Skin of body (tissue), 2 donors: ENCODE results near the gene ZNF774. TPM values are rescaled to one million over a fixed set of nuclear protein-coding genes. Genes with fewer than 3 reads are reported as not detected.
"Not testable (repeated sequence)": the region's sequence is repeated elsewhere in the genome, so short reads cannot be mapped to it uniquely, and the experiment has no call there.

Source experiments
- DNase-seq: peaks from one replicate; lab custom pipeline; 2025; lab: John Stamatoyannopoulos, UW
- total RNA-seq: library from RNA; depleted of rRNA; stranded (reverse); fragments of >200 nt; gene quantifications from one replicate; pipeline ENCODE4 v1.2.3, GENCODE V29; 2014

ZNF774 gene
- 1.3 TPM for total RNA-seq

- DNase-seq, result peak; percentile 91
Observed at GRCh38 chr15:90352107-90352893, at the start of gene ZNF774. Gene ZNF774, plus strand, starts transcription at chr15:90352284. Its CDS starts 2,377 bp downstream, at chr15:90354661.

GRCh38 chr15:90305355-90305754 lies 46.7 kb upstream of the ZNF774 start:
- DNase-seq, result not testable (repeated sequence)

DNA sequence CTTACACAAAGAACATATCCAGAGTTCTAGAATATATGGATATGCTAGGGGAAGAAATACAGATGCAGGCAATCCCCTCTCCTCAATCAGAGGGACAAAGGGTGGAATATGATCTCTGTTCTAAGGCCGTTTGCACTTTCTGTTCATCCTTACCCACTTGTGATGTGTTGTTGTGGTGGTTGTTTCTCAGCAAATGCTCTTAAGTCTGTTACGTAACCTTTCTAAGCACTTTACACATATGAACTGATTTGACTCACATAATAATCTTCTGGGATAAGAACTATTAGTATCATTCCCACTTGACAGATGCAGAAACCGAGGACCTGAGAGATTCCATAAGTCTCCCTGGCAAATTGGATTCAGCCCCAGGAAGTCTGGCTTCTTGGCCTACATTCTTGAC lies 46.2 kb upstream of the ZNF774 start:
- DNase-seq, result no peak

DNA sequence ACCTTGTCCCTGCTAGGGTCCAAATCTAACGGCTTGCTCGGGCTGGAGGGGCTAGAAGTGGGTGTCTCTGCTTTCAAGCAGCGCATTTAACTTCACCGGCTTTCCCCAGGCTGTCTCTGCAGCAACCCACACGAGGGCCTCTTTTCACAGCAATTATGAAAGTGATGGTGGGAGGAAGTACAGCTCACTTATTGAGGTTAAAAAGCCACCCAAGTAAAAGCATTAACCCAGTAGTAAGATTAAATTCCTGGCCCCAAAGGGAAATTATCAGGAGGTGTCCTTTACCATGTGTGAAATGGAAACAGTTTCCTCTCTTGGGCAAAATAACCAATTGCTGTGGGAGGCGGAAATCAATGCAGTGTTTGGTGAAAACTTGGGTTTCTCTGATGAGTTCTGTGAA lies 45.5 kb upstream of the ZNF774 start:
- DNase-seq, result no peak

DNA sequence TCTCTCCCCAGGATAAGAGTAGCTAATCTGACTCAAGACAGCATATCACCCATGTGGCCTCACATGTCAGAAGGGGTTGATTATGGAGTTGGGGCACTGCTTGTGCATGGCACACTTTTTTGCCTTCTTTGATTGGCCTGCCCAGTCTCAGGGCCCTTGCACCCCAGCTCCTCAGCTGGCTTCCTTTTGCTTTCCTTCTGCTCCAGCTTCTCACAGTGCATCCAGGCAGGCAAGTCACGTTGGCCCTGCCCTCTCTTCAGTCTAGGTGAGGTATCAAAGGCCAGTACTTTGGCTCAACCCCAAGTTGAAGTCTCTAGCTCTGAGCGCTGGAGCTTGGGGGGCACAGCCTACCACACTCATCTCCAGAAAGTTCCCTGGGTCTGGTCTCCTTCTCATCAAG lies 44.4 kb upstream of the ZNF774 start:
- no peak for DNase-seq

- DNase-seq, result no peak
Observed at GRCh38 chr15:90309020-90309419, 43.1 kb upstream of the ZNF774 start.

- DNase-seq, result peak; percentile 35
Observed at GRCh38 chr15:90315278-90315982, 36.7 kb upstream of the ZNF774 start.

- no peak for DNase-seq
Observed at GRCh38 chr15:90316139-90316538, 35.9 kb upstream of the ZNF774 start.

DNA sequence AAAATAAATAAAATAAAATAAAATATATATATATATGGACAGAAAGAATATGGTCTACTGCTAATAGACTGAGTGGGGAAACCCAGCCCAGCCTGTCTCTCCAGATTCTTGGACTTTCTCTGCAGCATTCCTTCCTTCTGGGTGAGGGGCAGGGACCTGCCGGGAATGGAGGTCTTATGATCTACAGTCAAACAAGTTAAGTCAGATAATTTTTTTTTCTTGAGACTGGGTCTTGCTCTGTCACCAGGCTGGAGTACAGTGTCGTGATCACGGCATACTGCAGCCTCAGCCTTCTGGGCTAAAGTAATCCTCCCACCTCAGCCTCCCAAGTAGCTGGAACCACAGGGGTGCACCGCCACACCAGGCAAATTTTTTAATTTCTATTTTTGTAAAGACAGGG lies 33.5 kb upstream of the ZNF774 start:
- DNase-seq, result no peak

GRCh38 chr15:90320062-90320884 lies 31.8 kb upstream of the ZNF774 start:
- peak; percentile 89 for DNase-seq

DNA sequence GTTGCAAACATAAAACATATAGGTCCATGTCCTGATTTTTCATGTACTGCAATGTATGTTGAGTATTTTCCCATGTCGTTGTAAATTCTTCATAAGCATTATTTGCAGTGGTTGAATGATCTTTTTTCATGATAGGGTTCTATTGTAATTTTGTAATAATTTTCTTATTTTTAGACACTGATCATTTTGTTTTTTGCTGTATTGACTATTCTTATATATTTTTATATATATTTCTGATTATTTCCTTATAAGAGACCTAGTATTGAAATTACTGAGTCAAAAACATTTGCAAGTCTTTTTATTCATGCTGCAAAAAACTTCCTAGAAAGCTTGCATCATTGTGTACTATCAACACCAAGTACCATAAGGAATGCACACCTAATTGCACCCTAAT lies 31.2 kb upstream of the ZNF774 start:
- no peak for DNase-seq

DNA sequence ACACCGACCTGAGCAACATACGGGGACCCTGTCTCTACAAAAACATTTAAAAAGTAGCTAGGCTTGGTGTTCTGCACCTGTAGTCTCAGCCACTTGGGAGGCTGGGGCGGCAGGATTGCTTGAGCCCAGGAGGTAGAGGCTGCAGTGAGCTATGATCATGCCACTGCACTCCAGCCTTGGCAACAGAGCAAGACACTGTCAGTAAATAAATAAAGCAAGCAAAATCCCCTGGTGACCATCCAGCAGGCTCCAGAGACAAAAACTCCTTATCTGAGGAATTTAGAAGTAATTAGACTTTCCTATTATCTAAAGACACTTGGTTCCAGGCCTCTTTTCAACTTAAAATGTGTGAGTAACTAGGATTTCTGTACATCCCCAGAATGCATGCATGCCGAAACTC lies 29.5 kb upstream of the ZNF774 start:
- DNase-seq, result no peak

DNA sequence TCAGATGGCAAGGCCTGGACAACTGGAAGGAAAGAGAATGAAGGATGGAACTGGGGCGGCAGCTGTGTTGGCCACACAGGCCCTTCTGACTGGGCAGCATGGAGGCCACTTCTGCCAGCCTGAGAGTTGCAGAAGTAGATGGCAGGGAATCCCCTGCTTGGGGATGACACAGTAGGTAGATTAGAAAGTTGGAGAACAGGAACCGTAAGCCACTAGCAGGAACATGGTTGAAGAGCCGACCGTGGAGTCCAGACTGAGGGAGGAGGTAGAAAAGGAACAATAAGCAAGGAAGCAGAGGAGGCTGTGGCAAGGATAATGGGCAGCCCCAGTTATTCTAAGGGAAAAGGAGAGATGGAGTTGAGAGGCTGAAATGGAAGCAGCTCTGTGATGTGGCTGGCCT lies 26.4 kb upstream of the ZNF774 start:
- no peak for DNase-seq

GRCh38 chr15:90326441-90326840 lies 25.6 kb upstream of the ZNF774 start:
- no peak for DNase-seq

- DNase-seq, result no peak
Observed at GRCh38 chr15:90327311-90327710, 24.8 kb upstream of the ZNF774 start.

DNA sequence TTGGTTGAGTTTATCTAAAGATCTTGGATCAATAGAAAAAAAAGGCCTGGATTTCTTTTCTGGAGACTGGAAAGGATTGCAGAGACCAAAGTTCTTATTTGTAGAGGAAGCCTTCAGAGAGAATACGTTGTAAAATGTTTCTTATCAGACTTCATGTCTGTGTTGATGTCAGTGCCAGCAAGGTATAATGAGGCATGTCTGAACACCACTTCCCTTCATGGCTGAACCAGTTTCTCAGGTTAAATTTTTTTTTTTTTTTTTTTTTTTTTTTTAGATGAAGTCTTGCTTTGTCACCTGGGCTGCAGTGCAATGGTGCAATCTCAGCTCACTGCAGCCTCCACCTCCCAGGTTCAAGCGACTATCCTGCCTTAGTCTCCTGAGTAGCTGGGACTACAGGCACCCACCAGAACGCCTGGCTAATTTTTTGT lies 17.8 kb upstream of the ZNF774 start:
- DNase-seq, result no peak

GRCh38 chr15:90336705-90337141 lies 15.4 kb upstream of the ZNF774 start:
- no peak for DNase-seq

GRCh38 chr15:90337256-90337655 lies 14.8 kb upstream of the ZNF774 start:
- no peak for DNase-seq

DNA sequence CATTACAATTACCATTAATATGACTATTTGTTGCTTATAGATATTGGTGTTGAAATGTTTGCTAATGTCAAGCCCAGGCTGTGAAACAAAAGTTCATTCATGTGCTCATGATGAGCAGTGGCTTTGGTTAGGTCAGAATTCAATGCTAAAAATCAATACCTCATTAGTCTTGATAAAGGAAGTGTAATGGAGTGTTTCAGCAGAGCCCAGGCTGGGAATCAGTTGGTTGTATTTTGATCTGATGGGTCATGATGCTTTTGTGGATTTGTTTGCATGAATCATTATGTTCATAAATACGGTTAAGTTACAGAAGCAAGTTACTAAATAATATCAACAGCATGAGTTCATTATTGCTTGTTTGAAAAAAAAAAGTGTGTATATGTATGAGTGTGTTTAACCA lies 13.6 kb upstream of the ZNF774 start:
- DNase-seq, result no peak

DNA sequence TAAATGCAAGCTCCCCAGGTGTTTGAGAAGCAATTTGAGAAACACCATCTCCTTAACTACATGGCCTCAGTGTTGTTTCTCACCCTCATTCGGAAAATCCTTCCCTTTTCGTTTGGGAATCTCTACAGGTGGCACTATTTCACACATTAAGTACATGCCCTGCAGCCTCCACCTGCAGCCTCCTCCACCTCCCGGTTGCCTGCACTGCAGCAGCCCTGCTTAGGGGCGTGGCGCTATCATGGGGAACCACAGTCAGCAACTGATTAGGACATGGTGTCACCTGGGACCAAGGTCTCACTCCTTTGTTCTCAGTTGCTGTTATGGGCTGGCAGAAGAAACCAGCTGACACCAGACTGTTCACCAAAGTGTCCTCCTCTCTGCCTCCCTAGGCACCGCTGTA lies 11.7 kb upstream of the ZNF774 start:
- no peak for DNase-seq

GRCh38 chr15:90343302-90343790 lies 8.7 kb upstream of the ZNF774 start:
- no peak for DNase-seq

DNA sequence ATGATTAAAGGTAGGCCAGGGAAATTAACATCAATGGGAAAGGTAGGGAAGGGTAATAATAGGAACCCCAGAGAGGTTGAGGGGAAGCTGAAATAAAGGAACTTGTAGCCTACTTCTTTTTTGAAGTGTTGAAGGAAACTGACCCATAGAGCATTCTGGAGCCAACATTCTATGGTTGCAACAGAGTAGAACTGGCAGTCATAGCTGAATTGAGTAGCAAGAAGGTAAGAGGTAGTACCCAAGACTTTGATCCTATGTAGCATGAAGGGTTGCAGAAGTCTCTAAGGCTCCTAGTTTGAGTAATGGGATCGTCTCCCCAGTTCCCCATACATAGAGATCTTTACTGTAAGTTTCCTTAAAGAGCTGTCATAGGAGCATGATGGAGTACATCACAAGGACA lies 7.4 kb upstream of the ZNF774 start:
- DNase-seq, result no peak
